GM18511 (cell line): ENCODE measurements around the gene STXBP2.

Source experiments
- ATAC-seq: cut with Tn5 transposase; IDR thresholded peaks from one replicate; pipeline ENCODE4 v1.9.1; 2021; ENCODE audit warnings: mild to moderate bottlenecking, moderate library complexity; ENCODE audit not compliant: unreplicated experiment

STXBP2 gene

DNA sequence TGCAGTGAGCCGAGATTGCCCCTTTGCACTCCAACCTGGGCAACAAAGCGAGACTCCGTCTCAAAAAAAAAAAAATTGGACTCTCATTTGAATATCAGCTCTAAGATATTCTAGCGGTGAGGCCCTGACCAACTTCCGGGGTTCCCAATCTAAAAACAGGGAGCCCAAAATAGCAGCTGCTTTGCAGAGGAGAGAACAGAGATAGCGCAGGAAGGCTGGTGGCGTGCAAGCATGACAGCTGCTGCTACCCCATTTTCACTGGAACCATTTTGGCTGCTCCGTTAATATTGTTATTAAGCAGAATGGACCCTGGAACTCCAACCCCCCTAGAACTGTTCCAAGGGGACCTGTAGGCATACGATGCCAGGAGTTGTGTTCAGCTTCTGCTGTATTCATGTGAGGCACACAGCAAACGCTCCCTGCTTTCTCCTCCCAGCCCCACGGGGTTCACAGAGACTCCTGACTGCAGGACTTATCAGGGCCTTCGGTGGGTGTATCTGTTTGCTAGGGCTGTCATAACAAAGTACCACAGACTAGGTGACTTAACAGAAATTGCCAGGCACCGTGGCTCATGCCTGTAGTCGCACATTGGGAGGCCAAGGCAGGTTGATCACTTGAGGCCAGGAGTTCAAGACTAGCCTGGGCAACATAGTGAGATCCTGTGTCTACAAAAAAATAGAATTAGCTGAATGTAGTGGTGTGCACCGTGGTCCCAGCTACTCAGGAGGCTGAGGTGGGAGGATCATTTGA is 11.5 kb downstream of the STXBP2 start:
- no peak for ATAC-seq

DNA sequence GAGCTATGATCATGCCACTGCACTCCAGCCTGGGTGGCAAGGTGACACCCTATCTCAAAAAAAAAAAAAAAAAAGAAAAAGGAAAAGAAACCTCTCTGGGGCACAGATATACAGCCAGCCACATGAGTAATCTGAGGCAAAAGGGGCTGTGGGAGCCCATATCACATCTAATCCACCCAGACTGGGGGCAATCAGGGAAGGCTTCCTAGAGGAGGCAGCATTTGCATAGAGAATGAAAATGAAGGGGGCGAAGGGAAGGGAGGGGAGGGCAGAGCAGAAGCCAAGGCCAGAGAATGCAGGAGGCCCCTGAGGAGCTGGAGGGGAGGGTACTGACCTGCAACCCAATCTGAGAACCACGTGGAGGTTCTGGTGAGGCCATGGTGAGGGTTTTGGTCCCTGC is 13.2 kb downstream of the STXBP2 start:
- no peak for ATAC-seq

DNA sequence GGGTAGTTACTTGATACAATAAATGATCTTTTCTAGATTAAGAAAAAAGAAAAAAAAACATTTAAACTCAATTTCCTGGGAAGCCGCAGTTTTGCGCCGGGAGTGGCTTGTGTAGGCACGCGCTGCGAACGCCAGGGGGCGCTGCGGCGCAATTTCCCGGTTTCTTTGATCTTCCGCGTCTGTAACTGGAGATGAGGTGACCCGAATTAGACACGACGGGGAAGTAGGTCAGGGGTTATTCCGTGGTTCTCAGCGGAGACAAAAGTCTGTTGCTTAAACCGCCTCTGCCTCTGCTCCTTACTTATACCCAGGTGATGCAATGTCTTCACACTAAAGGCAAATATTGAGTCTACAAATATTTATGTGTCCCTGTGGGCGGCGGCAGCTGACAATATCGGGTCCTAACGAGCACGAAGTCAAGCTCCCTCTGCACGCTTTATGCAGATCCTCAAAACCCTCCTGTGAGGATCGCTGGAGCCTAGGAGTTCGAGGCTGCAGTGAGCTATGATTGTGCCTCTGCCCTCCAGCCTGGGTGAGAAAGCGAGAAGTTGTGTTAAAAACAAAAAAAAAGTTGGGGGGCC is 15.2 kb downstream of the STXBP2 start:
- no peak for ATAC-seq

DNA sequence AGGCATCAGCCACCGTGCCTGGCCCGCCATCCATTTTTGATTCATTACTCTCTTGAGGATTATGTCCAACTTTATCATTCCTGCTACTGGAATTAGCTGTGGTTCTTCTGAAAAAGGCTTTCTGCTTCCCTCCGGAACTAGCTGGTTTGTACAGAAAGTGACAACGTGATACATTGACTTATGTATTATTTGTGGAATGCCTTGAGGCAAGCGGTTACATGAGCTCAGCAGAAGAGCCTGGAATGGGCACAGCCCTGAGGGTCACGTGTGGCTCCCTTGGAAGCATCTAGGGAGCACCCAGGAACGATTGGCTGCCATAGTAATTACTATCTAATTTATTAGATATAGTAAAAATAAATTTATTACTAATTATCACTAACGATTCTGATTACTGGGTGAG is 17.5 kb downstream of the STXBP2 start:
- no peak for ATAC-seq

DNA sequence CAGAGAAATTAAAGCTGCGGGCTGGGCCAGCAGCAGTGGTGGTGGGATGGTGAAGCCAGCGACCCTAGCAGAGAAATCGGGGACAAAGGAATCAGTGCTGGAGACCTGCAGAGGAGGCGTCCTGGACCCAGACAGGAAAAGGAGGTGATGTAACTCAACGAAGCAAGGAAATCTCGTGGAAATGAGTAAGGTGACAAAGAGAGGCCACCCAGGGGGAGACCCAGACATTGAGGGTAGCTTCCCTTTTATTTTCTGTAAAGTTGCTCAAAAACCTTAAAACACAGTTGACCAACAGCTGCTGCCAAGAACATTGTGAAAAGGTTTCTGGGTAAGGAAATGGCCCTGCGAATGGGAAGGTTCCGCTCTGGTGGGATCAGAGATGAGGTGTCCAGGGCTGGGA is 18.7 kb downstream of the STXBP2 start:
- ATAC-seq = no peak

DNA sequence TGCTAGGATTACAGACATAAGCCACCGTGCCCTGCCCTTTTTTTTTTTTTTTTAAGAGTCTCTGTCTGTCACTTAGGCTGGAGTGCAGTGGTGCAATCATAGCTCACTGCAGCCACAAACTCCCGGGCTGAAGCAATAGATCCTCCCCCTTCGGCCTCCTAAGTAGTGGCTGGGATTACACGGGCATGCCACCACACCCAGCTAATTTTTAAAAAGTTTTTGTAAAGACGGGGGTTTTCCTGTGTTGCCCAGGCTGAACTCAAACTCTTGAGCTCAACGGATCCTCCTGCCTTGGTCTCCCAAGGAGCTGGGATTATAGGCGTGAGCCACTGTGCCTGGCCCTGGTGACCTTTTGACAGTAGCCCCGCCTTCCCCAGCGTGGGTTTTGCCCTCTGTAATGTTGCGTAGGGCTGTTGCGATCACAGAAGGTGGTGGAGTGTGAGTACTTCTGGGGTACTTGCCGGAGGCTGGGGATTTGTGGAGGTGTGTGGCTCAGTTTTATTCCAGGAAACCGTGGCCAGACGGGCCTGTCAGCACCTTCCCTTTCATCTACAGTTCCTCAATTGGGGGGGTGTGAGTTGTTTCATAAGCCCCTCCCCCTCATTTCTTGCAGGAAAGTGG is 20.3 kb downstream of the STXBP2 start:
- no peak for ATAC-seq

DNA sequence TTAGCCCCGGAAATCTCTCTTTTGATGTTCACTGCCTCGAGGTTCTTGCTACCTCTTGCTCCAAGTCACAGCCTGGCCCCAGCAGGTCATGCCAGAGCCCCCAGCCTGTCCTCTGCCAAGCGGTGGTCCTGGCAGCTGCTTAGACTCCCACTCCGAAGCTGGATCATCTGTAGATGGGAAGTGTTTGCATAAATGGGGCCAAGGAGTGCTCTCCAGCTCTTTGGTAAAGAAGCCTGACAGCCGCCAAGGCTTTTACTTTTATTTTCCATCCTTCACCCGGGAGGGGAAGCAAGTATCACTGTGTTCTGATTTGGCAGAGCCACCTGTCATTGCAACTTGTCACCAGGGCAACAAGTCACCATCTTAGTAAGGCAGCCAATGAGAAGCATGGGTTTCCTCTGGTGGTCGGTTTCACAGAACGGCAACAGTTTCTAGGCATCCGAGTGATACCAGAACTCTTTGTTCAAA is 21.3 kb downstream of the STXBP2 start:
- ATAC-seq = peak; percentile 72

DNA sequence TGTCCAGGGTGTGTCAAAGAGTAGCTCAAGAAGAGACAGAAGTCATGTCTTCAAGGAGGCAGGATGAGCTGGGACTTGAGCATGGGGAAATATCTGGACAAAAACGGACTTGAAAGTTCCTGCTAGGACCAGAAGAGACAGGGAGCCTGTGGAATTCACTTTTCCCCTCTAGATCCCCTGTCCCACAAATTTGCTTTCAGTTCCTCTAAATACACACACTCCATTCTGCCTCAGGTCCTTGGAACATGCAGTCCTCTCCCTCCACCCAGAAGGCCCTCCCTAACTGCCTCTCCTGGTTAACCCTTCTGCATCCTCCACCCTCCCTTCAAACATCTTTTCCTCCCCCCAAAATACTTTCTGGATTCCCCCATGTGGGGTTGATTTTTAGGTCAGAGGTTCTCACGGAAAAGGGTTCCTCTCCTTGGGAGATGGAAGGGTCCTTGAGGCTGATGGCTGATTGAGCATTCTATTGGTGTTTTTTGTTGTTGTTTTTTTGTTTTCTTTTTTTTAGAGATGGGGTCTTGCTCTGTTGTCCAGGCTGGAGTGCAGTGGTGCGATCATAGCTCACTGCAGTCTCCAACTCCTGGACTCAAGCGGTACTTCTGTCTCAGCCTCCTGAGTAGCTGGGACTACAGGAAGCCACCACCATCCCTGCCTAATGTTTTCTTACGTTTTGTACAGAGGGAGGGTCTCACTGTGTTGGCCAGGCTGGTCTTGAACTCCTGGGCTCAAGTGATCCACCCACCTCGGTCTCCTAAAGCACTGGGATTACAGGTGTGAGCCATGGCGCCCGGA is 25.0 kb downstream of the STXBP2 start:
- no peak for ATAC-seq

DNA sequence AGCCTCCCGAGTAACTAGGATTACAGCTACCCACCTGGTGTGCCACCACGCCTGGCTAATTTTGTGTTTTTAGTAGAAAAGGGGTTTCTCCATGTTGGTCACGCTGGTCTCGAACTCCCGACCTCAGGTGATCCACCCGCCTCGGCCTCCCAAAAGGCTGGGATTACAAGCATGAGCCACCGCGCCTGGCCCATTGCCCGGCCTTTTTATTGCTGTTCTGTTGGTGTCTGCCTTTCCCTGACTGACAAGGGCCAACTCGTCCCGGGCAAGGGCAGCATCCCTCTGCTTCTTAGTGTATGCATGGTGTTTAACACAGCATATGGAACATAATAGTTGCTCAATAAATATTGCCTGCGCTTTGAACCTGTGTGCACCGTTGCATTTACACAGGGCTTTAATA is 25.7 kb downstream of the STXBP2 start:
- ATAC-seq = no peak

DNA sequence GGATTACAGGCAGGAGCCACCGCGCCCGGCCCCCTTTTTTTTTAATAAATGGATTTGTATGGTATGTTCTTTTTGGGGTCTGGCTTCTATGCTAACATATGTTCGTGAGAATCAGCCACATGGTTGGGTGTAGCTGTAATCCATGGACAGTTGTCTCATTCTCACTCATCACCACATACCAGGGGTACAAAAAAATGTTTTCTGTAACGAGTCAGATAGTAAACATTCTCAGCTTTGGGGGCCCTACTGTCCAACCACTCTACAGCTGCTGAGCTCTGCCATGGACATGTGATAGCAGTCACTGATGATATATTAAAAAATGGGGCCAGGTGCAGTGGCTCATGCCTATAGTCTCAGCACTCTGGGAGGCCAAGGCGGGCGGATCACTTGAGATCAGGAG is 26.8 kb downstream of the STXBP2 start:
- ATAC-seq = no peak

DNA sequence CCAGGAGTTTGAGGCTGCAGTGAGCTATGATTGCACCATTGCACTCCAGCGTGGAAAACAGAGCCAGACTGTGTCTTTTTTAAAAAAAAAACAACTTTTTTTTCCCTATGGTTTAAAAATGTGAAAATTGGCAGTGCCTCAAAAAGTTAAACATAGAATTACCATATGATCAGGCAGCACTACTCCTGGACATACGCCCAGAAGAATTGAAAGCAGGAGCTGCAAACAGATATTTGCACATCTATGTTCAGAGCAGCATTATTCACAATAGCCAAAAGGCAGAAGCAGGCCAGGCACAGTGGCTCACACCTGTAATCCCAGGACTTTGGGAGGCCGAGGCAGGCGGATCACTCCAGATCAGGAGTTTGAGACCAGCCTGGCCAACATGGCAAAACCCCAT is 28.2 kb downstream of the STXBP2 start:
- no peak for ATAC-seq

DNA sequence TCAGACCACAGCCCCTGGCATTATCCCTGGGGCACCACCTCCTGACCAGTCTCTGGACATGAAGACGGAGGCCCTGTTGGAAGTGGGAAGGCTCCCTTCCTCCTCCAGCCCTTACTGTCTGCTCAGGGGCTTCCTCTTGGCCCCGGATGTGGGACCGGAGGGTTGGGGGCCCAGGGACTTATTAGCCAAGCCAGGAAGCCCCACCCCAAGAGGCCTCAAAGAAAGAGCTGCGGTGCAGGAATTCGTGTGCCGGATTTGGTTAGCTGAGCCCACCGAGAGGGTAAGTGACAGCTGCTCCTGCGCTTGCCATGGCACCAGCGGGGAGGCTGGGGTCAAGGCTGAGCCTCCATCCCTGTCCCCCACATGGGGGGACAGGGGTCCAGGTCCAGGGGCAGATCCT is 31.9 kb downstream of the STXBP2 start, which contains the start of gene RETN:
Gene RETN (plus strand): TSS at position 208 of the 400 bp plus-strand sequence. CDS start 278 bp downstream, outside the sequence.
- ATAC-seq = no peak

DNA sequence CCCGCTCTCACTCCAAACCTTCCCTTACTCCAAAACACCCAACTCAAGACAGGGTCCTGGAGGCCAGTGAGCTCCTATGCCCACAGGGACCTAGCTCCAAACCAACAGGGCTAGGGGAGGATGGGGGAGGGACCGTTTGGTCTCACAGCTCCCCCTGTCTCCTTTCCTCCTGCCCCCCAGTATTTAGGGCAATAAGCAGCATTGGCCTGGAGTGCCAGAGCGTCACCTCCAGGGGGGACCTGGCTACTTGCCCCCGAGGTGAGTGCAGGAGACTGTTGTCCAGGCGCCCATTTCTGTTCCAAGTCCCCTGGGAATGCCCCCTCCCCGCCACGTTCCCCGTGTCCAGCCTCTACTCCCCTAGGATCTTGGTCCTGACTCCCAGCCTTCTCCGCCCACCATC is 32.7 kb downstream of the STXBP2 start:
- no peak for ATAC-seq

DNA sequence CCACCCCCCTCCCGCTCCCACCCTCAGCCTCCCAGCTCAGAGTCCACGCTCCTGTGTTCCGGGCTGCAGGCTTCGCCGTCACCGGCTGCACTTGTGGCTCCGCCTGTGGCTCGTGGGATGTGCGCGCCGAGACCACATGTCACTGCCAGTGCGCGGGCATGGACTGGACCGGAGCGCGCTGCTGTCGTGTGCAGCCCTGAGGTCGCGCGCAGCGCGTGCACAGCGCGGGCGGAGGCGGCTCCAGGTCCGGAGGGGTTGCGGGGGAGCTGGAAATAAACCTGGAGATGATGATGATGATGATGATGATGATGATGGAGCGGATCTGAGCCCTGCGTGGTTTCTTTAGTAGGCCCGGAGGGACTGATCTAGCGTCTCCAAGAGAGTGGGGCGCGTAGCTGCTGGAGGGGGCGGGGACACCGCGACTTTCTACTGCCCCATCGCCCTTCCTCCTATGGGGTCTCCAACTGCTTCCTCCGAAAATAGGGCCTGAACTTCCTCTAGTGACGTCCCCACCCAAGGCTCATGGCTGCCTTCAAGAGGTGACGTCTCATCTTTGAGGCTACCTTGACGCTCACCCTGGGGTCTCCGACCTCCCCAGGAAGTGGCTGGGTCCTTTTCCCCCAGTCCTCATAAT is 33.4 kb downstream of the STXBP2 start:
- no peak for ATAC-seq

DNA sequence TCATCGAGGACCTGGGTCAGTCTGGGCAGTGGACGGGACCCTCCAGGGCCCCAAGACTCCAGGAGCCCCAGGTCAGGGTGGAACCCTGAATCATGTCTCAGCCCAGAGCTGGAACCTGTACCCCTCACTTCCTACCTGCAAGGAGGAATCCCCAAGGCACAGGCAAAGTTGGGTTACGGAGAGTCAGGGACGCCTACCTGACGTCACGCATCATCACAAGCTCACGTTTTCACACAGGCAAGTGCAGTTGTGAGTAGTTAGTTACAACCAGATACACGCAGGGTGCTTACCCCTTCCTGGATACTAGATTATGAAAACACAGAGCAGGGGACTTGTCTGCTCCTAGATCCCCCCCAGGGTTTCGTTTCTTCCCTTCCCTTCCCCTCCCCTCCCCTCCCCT is 33.9 kb downstream of the STXBP2 start:
- ATAC-seq = no peak

DNA sequence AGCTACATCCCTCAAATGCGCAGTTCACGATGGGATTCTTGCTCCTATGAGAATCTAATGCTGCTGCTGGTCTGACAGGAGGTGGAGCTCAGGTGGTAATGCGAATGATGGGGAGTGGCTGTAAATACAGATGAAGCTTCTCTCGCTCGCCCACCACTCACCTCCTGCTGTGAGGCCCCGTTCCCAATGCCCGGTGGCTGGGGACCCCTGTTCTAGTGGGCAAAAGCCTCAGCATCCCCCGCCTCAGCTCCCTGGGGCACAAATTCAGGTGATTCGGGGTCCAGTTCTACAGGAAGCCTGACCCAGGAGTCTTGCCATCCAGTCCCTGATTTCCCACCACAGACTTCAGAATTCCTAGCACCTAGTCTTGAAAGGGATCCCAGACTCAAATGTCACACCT is 35.6 kb downstream of the STXBP2 start:
- no peak for ATAC-seq

DNA sequence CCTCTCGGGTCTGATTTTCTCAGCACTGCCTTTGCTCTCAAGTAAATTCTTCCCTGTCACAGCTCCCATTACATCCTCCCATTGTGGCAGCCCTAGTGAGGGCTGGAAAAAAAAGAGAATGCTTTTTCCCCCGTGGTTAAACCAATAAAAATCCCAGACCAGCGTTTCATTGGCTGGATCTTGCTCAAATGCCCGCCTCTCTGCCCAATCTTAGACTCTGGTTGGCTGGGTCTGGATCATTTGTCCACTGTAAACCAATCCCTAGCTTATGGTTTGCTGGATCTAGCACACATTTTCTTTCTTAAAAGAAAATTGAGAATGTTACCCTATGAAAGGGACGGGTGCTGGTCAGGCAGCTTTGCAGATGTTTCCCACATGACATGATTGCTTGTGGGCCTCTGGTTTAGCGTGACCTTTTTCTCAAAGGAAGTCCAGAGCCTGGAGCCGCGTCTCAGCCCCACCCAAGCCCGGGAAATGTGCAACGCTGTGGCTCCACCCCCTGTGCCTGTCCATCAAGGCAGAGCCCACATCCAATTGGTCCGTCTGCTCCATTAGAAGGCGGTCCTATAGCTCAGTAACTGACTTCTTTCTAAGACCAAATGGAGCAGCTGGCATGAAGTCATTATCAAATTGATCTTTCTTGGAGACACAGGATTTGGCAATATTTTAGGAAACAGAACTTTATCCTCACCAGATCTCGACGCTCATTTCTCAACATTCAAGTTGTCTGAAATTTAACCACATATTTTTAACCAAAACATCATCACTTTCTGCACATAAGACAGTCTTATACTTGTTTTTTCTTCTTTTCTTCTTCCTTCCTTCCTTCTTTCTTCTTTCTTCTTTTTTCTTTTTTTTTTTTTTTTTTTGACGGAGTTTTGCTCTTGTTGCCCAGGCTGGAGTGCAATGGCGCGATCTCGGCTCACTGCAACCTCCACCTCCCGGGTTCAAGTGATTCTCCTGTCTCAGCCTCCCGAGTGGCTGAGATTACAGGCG is 37.4 kb downstream of the STXBP2 start:
- no peak for ATAC-seq

DNA sequence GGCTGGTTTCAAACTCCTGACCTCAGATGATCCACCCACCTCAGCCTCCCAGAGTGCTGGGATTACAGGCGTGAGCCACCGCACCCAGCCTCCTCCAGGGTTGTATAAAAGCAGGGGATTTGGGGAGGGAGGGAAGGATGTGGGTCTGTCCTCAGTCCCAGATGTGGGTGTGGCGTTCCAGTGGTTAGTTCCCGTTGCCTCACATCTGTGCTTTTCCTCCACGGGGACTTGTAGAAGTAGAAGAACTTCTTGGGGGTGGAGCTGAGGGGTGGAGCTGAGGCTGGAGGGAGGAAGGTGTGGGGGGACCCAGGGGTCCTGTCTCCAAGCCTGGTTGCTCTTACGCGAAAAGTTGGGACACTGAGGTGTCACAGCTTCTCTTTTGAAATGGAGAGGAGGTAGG is 39.5 kb downstream of the STXBP2 start:
- no peak for ATAC-seq

DNA sequence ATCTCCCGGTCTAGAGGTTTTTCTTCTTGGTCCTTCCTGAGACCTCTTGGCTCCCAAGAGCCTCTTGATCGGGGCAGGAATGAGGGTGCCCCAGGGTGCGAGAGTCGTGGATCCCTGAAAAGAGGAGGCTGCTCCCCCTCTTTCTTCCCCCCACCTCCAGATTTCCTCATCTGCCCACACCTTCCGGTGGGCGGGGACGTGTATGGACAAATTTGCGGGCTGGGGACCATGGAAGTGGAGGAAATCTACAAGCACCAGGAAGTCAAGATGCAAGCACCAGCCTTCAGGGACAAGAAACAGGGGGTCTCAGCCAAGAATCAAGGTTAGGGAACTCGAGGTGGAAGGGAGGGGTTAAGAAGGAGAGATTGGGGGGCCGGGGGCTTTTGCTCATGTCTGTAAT is 39.9 kb downstream of the STXBP2 start, which contains the start of gene MCEMP1:
Gene MCEMP1 (plus strand): TSS at position 237 of the 400 bp plus-strand sequence. CDS start 31 bp downstream, at position 268.
- ATAC-seq = no peak
